GM21381 (cell line): ENCODE results near the gene CCDC24.

Experiments used
- ATAC-seq: cut with Tn5 transposase; IDR thresholded peaks from one replicate; pipeline ENCODE4 v1.9.1; 2021; ENCODE audit warnings: mild to moderate bottlenecking, moderate library complexity; ENCODE audit not compliant: unreplicated experiment

The CCDC24 gene

GRCh38 chr1:44036409-44037139 is 45.2 kb downstream of the CCDC24 start:
- no peak for ATAC-seq

GRCh38 chr1:44037154-44037553 is 45.8 kb downstream of the CCDC24 start:
- no peak for ATAC-seq

GRCh38 chr1:44038876-44039657 is 47.7 kb downstream of the CCDC24 start:
- ATAC-seq, result no peak

- no peak for ATAC-seq
Measured at GRCh38 chr1:44040418-44040817, 49.0 kb downstream of the CCDC24 start.

DNA sequence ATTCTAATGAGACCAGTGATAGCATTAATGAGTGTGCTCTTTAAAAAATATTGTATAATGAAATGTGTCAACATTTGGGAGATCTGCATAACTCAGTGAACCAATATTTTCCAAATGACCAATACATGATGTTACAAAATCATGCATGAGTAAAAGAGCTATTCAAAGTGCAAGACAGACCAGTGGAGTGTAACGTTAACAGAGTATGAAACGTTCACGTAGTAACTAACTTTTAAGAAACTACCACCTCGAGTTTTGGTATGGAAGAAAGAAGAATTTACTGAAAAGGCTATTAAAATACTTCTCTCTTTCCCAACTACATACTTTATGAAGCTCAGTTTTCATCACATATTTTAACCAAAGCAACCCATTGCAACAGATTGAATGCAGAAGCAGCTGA is 49.4 kb downstream of the CCDC24 start:
- no peak for ATAC-seq

- no peak for ATAC-seq
Measured at GRCh38 chr1:44043176-44044070, 52.0 kb downstream of the CCDC24 start.

DNA sequence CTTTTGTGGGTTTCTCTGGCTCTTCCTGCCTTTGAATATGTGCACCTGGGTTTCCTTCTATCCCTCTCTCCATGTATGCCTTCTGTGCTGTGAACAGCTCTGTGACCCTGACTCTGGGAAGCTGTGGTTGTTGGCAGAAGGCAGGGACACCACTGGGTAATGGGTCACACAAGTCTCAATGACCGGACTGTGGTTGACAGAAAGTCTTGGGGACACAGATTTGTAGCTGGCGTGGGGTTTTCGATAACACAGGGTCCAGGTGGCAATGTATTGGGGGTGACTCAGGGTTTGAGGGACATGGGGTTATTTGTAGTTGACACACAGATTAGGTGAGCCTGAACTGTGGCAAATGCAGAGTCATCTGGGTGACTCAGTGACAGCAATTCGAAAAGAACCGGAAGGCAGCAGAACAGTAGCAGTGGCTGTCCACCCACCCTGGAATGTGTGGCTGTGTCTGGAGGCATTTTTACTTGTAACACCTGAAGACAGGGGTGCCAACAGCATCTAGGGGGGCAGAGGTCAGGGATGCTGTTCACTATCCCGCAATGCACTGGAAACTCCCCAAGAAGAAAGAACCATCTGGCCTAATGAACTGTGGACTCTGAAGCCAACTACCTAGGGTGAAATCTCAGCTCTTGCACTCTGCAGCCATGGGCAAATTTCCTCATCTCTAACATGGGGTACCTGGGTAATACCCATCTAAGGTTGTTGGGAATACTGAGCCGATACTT is 52.8 kb downstream of the CCDC24 start:
- ATAC-seq, result no peak

GRCh38 chr1:44045064-44045463 is 53.7 kb downstream of the CCDC24 start:
- ATAC-seq, result no peak
